GM23338 (cell line): ENCODE measurements around the gene TMEM150A.

Experiments
- CREB1 ChIP-seq: fragments of 250-450 bp; sonication (Bioruptor Pico); IDR thresholded peaks from 2 replicates; pipeline ENCODE4 v1.5.0; 2020; ENCODE audit warnings: low read depth, mild to moderate bottlenecking, moderate library complexity
- CTCF ChIP-seq, 2 experiments: fragments of 200-600 bp in 1 of 2; sonication (generic) in 1 of 2; conservative IDR thresholded peaks; 2 replicates each; pipeline versions ENCODE4 v1.5.1 to v1.6.1; 2016 to 2017; ENCODE audit warnings: antibody characterized with exemption in 2 of 2, low read depth in 2 of 2, mild to moderate bottlenecking in 2 of 2, moderate library complexity in 1 of 2
- ETS1 ChIP-seq: IDR thresholded peaks from 2 replicates; pipeline ENCODE4 v1.6.1; 2016; ENCODE audit warnings: antibody characterized with exemption
- EZH2 ChIP-seq: fragments of 200-600 bp; sonication (generic); IDR thresholded peaks from one replicate; pipeline ENCODE4 v1.8.0; 2017; ENCODE audit warnings: antibody characterized with exemption, mild to moderate bottlenecking, low read depth; ENCODE audit not compliant: unreplicated experiment
- EZH2phosphoT487 ChIP-seq: fragments of 200-600 bp; sonication (generic); IDR thresholded peaks from one replicate; pipeline ENCODE4 v1.8.1; 2018; ENCODE audit warnings: antibody characterized with exemption; ENCODE audit not compliant: unreplicated experiment
- JUNB ChIP-seq: IDR thresholded peaks from one replicate; pipeline ENCODE4 v1.6.1; 2016; ENCODE audit warnings: antibody characterized with exemption; ENCODE audit not compliant: unreplicated experiment
- POLR2AphosphoS5 ChIP-seq: IDR thresholded peaks from 2 replicates; pipeline ENCODE4 v1.6.1; 2016; ENCODE audit warnings: antibody characterized with exemption, low read depth
- REST ChIP-seq: IDR thresholded peaks from one replicate; pipeline ENCODE4 v1.6.1; 2018; ENCODE audit warnings: antibody characterized with exemption; ENCODE audit not compliant: unreplicated experiment
- STAT1 ChIP-seq: IDR thresholded peaks from one replicate; pipeline ENCODE4 v1.6.1; 2016; ENCODE audit warnings: antibody characterized with exemption; ENCODE audit not compliant: unreplicated experiment
- ZNF114 ChIP-seq: fragments of 250-450 bp; sonication (Bioruptor Pico); IDR thresholded peaks from 2 replicates; pipeline ENCODE4 v1.5.0; 2020; ENCODE audit warnings: mild to moderate bottlenecking, moderate library complexity
- ZNF331 ChIP-seq: fragments of 250-450 bp; sonication (Bioruptor Pico); IDR thresholded peaks from 2 replicates; pipeline ENCODE4 v1.5.0; 2020; ENCODE audit warnings: low read depth, mild to moderate bottlenecking, moderate library complexity

- TF ChIP-seq CTCF (conservative IDR thresholded peaks at IDR 0.05; ENCODE audit: low read depth in 2 of 2): no peak
- no peak for TF ChIP-seq EZH2
- no peak for TF ChIP-seq POLR2AphosphoS5
- no peak for TF ChIP-seq EZH2phosphoT487
- TF ChIP-seq REST: no peak
- TF ChIP-seq STAT1: no peak
- no peak for TF ChIP-seq CREB1 (CRISPR knock-in tag)
- no peak for TF ChIP-seq ZNF114 (CRISPR knock-in tag)
- TF ChIP-seq ZNF331: no peak
- TF ChIP-seq JUNB: no peak
- no peak for TF ChIP-seq ETS1
Observed at GRCh38 chr2:85553184-85553583, 49.3 kb downstream of the TMEM150A start.
